Measurements from ENCODE around the gene SYTL4. TPM values are rescaled to one million over a fixed set of nuclear protein-coding genes. Genes with fewer than 3 reads are reported as not detected.

SYTL4 gene
- total RNA-seq: 10 to 100 TPM in 3 of 4 donors, 1 to 10 TPM in 1; 9.5 to 95.3 (median 22.0) TPM

DNA sequence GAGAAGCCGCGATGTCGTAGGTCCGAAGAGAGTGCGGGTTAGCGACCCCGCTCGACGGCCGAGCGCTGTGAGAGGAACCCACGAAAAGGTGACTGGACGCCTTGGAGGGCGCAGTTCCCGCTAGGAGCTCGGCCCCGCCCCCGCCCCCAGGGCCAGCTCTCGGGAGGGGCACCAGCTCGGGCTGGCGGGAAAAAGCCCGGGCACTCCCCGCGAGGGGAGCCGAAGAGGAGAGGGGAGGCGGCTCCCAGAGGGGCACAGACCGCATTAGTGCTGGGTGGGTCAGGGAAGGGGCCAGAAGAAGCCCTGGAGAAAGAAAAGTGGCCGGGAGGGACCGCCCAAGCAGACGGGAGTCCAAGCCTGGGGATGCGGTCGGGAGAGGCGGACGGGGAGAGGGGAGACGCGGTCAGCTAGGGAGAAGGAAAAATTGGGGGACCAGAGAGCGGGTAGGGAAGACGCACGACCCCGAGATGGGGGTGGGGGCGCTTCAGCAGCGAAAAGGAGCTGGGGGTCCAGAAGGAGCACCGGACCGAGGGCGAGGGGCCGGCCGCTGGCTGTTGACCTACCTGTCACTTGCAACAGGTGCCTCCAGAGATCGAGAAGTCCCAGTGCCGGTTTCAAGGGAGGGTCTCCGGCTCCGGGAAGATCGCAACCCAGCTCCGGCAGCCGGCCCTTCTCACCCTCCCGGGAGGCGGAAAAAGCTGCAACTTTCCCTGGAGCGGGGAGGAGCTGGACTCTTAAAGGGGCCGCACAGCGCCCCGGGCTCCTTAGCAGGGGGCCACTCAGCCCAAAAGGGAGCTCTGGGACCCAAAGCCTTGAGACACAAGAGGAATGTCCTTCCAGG is at the start of gene SYTL4:
SYTL4 (minus strand) TSS at position 681 of the 841 bp plus-strand sequence. CDS start 30,084 bp downstream, outside the sequence.
- TF ChIP-seq, protein P1, sequence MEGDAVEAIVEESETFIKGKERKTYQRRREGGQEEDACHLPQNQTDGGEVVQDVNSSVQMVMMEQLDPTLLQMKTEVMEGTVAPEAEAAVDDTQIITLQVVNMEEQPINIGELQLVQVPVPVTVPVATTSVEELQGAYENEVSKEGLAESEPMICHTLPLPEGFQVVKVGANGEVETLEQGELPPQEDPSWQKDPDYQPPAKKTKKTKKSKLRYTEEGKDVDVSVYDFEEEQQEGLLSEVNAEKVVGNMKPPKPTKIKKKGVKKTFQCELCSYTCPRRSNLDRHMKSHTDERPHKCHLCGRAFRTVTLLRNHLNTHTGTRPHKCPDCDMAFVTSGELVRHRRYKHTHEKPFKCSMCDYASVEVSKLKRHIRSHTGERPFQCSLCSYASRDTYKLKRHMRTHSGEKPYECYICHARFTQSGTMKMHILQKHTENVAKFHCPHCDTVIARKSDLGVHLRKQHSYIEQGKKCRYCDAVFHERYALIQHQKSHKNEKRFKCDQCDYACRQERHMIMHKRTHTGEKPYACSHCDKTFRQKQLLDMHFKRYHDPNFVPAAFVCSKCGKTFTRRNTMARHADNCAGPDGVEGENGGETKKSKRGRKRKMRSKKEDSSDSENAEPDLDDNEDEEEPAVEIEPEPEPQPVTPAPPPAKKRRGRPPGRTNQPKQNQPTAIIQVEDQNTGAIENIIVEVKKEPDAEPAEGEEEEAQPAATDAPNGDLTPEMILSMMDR (IDR thresholded peaks at IDR 0.05; ENCODE audit: low read depth): no peak

DNA sequence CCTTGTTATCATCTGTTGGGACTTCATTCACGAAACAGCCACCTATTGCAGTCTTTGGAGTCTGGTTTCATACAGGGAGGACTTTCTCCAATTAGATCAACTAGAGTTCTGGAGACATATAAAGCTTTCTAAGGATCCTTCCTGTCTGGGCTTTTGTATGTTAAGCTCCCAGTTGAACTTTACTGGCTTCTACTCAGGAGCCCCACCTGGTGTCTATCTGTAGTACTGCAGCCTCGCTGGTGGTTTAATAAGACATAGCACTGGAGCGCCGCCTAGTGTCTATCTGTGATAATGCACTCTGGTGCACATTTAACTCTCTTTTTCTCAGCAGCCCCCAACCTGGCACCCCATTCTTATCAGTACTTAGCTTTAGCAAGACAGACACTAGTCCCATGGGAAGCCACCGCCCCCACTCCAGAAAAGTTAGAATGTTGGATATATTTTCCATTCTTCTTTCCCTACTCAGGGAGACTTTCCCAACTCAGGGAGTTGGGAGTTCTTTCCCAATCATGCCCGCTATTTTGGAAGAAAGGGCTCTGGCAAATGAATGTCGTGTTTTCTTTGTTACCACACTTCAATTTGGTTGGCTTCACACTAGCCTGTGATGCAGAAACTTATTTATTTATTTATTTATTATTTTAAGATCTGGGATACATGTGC is 36.9 kb upstream of the SYTL4 start:
- TF ChIP-seq, protein P1 (IDR thresholded peaks at IDR 0.05; ENCODE audit: low read depth): no peak

DNA sequence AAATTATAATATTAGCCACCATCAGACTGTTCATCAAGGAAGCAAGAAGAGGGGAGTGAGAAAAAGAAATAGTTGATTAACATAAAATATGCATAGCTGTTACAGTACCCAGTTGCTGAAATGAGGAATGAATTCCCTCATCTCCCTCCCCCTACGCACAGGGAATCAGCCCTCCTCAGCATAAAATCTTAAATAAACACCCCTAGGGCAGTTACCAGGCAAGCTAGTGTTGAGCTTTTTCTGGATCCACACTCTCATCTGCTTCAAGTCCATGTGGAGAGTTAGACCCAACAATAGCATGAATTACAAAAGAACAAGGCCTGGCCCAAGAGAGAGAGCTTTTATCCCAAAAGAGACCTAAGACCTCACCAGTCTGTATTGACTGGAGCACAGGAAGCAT is 19.0 kb upstream of the SYTL4 start:
- TF ChIP-seq, protein P1 (IDR thresholded peaks at IDR 0.05; ENCODE audit: low read depth): no peak

DNA sequence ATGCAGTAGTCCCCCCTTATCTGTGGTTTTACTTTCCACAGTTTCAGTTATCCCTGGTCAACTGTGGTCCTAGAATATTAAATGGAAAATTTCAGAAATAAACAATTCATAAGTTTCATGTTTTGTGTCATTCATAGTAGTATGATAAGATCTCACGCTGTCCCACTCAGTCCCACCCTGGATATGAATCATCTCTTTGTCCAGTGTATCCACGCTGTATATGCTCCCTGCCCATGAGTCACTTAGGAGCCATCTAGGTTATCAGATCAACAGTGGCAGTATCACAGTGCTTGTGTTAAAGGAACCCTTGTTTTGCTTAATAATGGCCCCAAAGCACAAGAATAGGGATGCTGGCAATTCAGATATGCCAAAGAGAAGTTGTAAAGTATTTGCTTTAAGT is 16.2 kb upstream of the SYTL4 start:
- TF ChIP-seq, protein P1 (IDR thresholded peaks at IDR 0.05; ENCODE audit: low read depth): no peak

DNA sequence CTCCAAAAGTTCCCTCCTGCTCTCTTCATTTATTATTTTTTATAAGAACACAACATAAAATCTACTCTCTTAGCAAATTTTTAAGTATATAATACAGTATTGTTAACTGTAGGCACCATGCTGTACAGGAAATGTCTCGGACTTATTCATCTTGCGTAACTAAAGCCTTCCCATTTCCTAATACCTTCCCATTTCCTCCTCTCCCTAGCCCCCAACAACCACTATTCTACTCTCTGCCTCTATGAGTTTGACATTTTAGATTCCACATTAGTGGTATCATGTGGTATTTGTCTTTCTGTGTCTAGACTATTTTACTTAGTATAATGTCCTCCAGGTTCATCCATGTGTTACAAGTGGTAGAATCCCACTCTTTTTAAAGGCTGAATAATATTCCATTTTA is 15.8 kb upstream of the SYTL4 start:
- TF ChIP-seq, protein P1 (IDR thresholded peaks at IDR 0.05; ENCODE audit: low read depth): no peak

DNA sequence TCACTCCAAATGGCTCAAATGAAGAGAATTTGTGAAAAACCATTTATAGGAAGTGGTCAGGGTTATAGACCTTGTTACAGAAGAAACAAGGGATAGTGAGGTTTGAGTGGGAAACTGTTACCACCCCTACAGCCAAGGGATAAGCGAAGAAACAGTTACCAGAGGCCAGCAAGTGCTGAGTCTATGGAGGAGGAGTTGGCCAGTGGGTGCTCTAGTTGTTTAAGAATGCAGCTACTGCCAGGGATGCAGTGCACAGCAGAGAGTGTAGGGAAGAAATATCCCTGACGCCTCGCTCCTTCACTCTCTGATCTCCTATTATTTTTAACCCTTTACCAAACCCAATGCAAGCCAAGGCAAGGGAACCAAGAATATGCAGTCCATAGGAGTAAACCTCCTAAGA is 15.2 kb upstream of the SYTL4 start:
- TF ChIP-seq, protein P1 (IDR thresholded peaks at IDR 0.05; ENCODE audit: low read depth): no peak

DNA sequence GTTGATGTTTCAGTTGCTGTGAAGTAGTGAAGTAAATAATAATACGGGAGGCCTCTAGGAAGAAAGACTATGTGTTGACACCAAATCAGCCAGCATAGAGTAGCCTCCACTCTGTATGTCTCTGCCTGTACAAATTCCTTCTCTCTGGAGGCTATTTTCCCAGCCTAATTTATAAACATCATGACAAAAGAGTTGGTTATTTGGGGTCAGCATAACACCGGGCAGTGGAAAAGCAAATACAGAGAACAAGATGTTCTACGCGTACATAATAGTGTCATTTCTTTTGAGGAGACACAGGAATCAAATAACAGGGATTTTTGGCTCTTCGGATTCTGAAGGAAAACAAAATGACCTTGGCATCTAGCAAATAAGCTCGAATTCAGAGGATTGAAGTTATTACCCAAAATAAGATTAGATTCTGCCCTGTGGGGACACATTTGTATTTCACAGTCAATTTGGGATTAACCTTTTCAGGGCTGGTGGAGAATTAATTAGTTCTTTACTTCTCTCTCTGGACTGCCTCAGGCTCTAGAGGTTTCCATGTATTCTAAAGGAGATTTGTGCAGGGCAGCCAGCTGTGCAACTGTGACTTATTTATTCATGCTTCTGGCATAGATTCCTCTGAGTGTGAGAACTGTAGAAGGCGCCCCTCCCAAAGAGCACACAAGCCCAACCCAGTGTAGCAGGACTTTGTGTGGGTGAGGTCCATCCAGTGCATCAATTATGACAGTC is 14.1 kb upstream of the SYTL4 start:
- TF ChIP-seq, protein P1 (IDR thresholded peaks at IDR 0.05; ENCODE audit: low read depth): no peak

Data from subcutaneous adipose tissue (tissue), 4 donors.